ENCODE measurements around the gene FGF12. TPM values are rescaled to one million over a fixed set of nuclear protein-coding genes. Genes with fewer than 3 reads are reported as not detected.

Gene FGF12
- polyA plus RNA-seq, 3 donors = not detected

DNA sequence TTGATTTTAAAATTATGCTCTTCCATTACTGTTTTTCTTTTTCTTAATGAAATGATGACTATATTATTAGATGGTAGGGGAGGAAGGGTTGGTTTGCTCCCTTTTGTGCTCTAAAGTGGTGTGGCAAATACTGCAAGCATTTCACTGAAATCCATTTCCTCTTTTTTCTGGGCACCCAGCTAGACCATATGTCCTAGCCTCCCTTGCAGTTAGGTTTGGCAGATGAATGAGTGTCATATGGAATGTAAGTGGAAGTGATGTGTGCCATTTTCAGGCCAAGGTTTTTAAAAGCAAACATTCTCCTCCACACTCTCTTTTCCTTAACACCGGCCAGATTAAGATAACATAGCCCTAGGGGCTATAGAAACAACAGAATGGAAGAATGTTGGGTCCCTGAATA, 363.0 kb downstream of the FGF12 start:
- Histone ChIP-seq H2AFZ (ENCODE audit: insufficient read depth, low read depth, low read length, poor library complexity, severe bottlenecking) (no peak overlapping the region), H3K4me2 (replicated peaks; ENCODE audit: extremely low read depth, low read length, poor library complexity, severe bottlenecking) (no peak overlapping the region), H3K9ac (ENCODE audit: insufficient read depth, low read length, poor library complexity, severe bottlenecking) (no peak overlapping the region), H3K4me1 (ENCODE audit: control insufficient read depth in 1 of 2, insufficient read depth in 2 of 2, low read length in 2 of 2) (no peaks in the 10 kb centered on the region), H3K27me3 (ENCODE audit: control insufficient read depth in 2 of 2, insufficient read depth in 2 of 2, low read length in 2 of 2) (no peaks in the 10 kb centered on the region), H3K27ac (ENCODE audit: low read depth in 1 of 2, low read length in 2 of 2) (no peak overlapping the region), H4K20me1 (ENCODE audit: insufficient read depth, low read length) (no peaks in the 10 kb centered on the region), H3K36me3 (replicated peaks in 1 of 2; ENCODE audit: control insufficient read depth in 1 of 2, insufficient read depth in 2 of 2, low read length in 2 of 2) (no peaks in the 10 kb centered on the region), H3K79me2 (ENCODE audit: insufficient read depth, low read length) (no peaks in the 10 kb centered on the region), H3K4me3 (replicated peaks in 1 of 3; ENCODE audit: low read depth in 2 of 3, low read length in 3 of 3) (no peak overlapping the region), H3K9me3 (replicated peaks in 1 of 2; ENCODE audit: control insufficient read depth in 1 of 2, insufficient read depth in 1 of 2, low read length in 2 of 2) (no peaks in the 10 kb centered on the region)
- Mint-ChIP-seq H3K4me3 (no peak overlapping the region), H3K27ac (no peak overlapping the region), H3K27me3 (ENCODE audit: low read depth in 3 of 3) (peaks cover 0 to 2% (median 0%) of the 10 kb centered on the region in 3 donors), H3K9me3 (peaks cover 0 to 2% (median 0%) of the 10 kb centered on the region in 7 donors), H3K36me3 (no peaks in the 10 kb centered on the region), H3K4me1 (no peaks in the 10 kb centered on the region)
- no CpG with 5 or more reads among the region's 1 CpG for WGBS (ENCODE audit: insufficient coverage)
- no peak for DNase-seq
- intact Hi-C loops (cut with micrococcal nuclease) = no loop called here
- TF ChIP-seq, protein P1, sequence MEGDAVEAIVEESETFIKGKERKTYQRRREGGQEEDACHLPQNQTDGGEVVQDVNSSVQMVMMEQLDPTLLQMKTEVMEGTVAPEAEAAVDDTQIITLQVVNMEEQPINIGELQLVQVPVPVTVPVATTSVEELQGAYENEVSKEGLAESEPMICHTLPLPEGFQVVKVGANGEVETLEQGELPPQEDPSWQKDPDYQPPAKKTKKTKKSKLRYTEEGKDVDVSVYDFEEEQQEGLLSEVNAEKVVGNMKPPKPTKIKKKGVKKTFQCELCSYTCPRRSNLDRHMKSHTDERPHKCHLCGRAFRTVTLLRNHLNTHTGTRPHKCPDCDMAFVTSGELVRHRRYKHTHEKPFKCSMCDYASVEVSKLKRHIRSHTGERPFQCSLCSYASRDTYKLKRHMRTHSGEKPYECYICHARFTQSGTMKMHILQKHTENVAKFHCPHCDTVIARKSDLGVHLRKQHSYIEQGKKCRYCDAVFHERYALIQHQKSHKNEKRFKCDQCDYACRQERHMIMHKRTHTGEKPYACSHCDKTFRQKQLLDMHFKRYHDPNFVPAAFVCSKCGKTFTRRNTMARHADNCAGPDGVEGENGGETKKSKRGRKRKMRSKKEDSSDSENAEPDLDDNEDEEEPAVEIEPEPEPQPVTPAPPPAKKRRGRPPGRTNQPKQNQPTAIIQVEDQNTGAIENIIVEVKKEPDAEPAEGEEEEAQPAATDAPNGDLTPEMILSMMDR (IDR thresholded peaks at IDR 0.05) = no peak

DNA sequence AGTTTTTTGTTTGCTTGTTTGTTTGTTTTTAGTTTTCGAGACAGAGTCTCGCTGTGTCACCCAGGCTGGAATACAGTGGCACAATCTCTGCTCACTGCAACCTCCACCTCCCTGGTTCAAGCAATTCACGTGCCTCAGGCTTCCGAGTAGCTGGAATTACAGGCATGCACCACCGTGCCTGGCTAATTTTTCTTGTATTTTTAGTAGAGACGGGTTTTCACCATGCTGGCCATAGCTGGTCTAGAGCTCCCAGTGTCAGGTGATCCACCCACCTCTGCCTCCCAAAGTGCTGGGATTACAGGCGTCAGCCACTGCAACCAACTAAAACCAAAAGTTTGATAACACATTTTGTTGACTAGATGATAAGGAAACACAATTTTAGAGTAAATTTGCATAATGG, 372.7 kb downstream of the FGF12 start:
- Mint-ChIP-seq H3K9me3 (peaks cover 0 to 2% (median 0%) of the 10 kb centered on the region in 7 donors), H3K4me1 (no peaks in the 10 kb centered on the region), H3K27ac (no peak overlapping the region), H3K27me3 (ENCODE audit: low read depth in 3 of 3) (no peaks in the 10 kb centered on the region), H3K36me3 (no peaks in the 10 kb centered on the region), H3K4me3 (no peak overlapping the region)
- no peak overlapping the region for H2AFZ ChIP-seq (ENCODE audit: insufficient read depth, low read depth, low read length, poor library complexity, severe bottlenecking)
- no peak for DNase-seq
- no peaks in the 10 kb centered on the region for H4K20me1 ChIP-seq (ENCODE audit: insufficient read depth, low read length)
- no peaks in the 10 kb centered on the region for H3K4me1 ChIP-seq (ENCODE audit: control insufficient read depth in 1 of 2, insufficient read depth in 2 of 2, low read length in 2 of 2)
- no peaks in the 10 kb centered on the region for H3K36me3 ChIP-seq (replicated peaks in 1 of 2; ENCODE audit: control insufficient read depth in 1 of 2, insufficient read depth in 2 of 2, low read length in 2 of 2)
- WGBS (ENCODE audit: insufficient coverage) = 87% methylated on average over 6 of the region's 7 CpGs
- no peaks in the 10 kb centered on the region for H3K79me2 ChIP-seq (ENCODE audit: insufficient read depth, low read length)
- H3K9me3 ChIP-seq (replicated peaks in 1 of 2; ENCODE audit: control insufficient read depth in 1 of 2, insufficient read depth in 1 of 2, low read length in 2 of 2) = no peaks in the 10 kb centered on the region
- H3K9ac ChIP-seq (ENCODE audit: insufficient read depth, low read length, poor library complexity, severe bottlenecking) = no peak overlapping the region
- no peak overlapping the region for H3K4me2 ChIP-seq (replicated peaks; ENCODE audit: extremely low read depth, low read length, poor library complexity, severe bottlenecking)
- TF ChIP-seq, protein P1 (IDR thresholded peaks at IDR 0.05) = no peak
- no peak overlapping the region for H3K27ac ChIP-seq (ENCODE audit: low read depth in 1 of 2, low read length in 2 of 2)
- no peak overlapping the region for H3K4me3 ChIP-seq (replicated peaks in 1 of 3; ENCODE audit: low read depth in 2 of 3, low read length in 3 of 3)
- H3K27me3 ChIP-seq (ENCODE audit: control insufficient read depth in 2 of 2, insufficient read depth in 2 of 2, low read length in 2 of 2) = no peaks in the 10 kb centered on the region
- intact Hi-C loops (cut with micrococcal nuclease) = no loop called here

Data from CD14-positive monocyte (primary cell).